ENCODE measurements around the gene GPATCH11.

GPATCH11 gene

DNA sequence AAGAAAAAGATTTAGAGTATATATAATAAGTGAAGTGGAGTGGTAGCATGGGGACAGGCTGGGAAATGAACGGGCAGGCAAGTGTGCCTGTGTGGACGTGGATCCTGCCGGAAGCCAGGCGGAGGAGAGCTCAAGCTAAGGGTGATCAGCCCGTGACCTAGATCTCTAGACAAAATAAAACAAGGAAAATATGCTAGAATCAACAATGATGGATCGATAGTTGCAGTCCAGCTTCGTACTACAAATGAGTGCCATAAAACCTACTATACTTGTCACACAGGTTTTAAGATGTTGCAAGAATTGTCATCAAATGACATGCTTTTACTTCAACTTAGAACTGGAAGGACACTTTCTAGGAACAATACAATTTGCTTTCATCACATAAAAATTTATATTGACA is 64.0 kb downstream of the GPATCH11 start:
- no peaks in the 10 kb centered on the region for H3K27me3 ChIP-seq (ENCODE audit: control insufficient read depth in 1 of 2, insufficient read depth in 1 of 2, low read length in 2 of 2)
- no peak overlapping the region for H3K4me3 ChIP-seq (ENCODE audit: insufficient read depth in 1 of 2, low read depth in 1 of 2, low read length in 2 of 2)
- no peak overlapping the region for H3K4ac ChIP-seq (ENCODE audit: low read depth in 1 of 2, low read length in 2 of 2)
- H2BK12ac ChIP-seq (ENCODE audit: low read length in 2 of 2), result no peak overlapping the region
- H3K9me3 ChIP-seq (ENCODE audit: control insufficient read depth, low read length), result no peaks in the 10 kb centered on the region
- peaks cover 15% of the 10 kb centered on the region for H3K79me1 ChIP-seq (replicated peaks; ENCODE audit: low read length, poor library complexity, severe bottlenecking)
- no peak overlapping the region for H3K27ac ChIP-seq (ENCODE audit: low read length, poor library complexity, severe bottlenecking)
- no peak overlapping the region for H2BK120ac ChIP-seq (ENCODE audit: low read depth, low read length)
- no peak overlapping the region for H3K4me2 ChIP-seq (ENCODE audit: low read length, poor library complexity, severe bottlenecking)
- no peak overlapping the region for H4K8ac ChIP-seq (ENCODE audit: low read length)
- no peak overlapping the region for H2AK5ac ChIP-seq (ENCODE audit: low read length, severe bottlenecking)
- H3K18ac ChIP-seq (ENCODE audit: low read depth in 1 of 2, low read length in 2 of 2), result no peak overlapping the region
- H4K91ac ChIP-seq (ENCODE audit: low read length), result no peak overlapping the region
- no peak overlapping the region for H2BK5ac ChIP-seq (ENCODE audit: low read depth, low read length, poor library complexity, severe bottlenecking)
- DNase-seq, result no peak
- no peak overlapping the region for H3K23ac ChIP-seq (ENCODE audit: low read length in 2 of 2)
- peaks cover 17 to 65% of the 10 kb centered on the region in 2 experiments for H3K36me3 ChIP-seq (ENCODE audit: control insufficient read depth in 1 of 2, insufficient read depth in 2 of 2, low read depth in 1 of 2, low read length in 2 of 2)
- no peak overlapping the region for H2BK15ac ChIP-seq (ENCODE audit: low read depth, poor library complexity, severe bottlenecking)
- H3K9ac ChIP-seq (ENCODE audit: low read length), result no peak overlapping the region
- WGBS, result 96% methylated on average over 7 of the region's 7 CpGs
- no peak overlapping the region for H3K14ac ChIP-seq (ENCODE audit: low read length in 2 of 2)
- H3K4me1 ChIP-seq (ENCODE audit: control insufficient read depth, insufficient read depth, low read depth, low read length), result no peaks in the 10 kb centered on the region
- H2AFZ ChIP-seq (ENCODE audit: low read depth, low read length), result no peak overlapping the region

All from mesenchymal stem cell (in vitro differentiated cells and primary cell).